HG03097 (cell line): Measurements from ENCODE around the gene KDM5B.
"Not testable (repeated sequence)": the region's sequence is repeated elsewhere in the genome, so short reads cannot be mapped to it uniquely, and the experiment has no call there.

Experiments
- ATAC-seq: cut with Tn5 transposase; IDR thresholded peaks from one replicate; pipeline ENCODE4 v1.9.1; 2021; ENCODE audit not compliant: unreplicated experiment, low FRiP score

The KDM5B gene

DNA sequence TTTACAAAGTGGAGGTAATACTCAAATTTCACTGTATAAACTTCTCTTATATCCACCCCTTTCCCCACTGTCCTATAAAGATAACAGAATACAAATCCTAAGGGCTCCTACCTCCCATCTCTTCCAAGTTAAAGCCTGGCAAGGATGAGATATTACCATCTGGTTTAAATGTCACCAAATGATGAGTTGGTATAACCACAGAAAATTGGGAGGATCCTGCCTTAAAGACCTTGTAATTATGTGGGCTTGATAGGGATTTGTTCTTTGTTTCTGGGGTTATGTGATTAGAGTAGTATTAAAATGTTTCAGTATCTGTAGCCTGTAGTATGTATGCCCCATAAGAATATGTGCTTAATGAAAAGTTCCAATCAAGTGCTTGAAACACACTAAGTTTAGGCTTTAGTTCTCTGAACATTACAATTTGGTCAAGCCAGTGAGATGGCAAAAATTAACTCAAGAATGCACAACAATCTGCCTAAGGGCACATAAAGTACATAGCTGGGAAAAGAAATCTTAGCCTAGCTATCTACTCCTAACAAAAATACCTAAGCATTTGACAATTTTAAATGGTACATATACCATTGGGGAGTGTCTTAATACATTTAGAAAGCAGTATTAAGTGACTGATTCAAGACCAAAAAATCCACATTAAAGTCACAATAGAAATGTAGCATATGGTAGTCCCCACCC lies 14.0 kb downstream of the KDM5B start:
- ATAC-seq = no peak

DNA sequence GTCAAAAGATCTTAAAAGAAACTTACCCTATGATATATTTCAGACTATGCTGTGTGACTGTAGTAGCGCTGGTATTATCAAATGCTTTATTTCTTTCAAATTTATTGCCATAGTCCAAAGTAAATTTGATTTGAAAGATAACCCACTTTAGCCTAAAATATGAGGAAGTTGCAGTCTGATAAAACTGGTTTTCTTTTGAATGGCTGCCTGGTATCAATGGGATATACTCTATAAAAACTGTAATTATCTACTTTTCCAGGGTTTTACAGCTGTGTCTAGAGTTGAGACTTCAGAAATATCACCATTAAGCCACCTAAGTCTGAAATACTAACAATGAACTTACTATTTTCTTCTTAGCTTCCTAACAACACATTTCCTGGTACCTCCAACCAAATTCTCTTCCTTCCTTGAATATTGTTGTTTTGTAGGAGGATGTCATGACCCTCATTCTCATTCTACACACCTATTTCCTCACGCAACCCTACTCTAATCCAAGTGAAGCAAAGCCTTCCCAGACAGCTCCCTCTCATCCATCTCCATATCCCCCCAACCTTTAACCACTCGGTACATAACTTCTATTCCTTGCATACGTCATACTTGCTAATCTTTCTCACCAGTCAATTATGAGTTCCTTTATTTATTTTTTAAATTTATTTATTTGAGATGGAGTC lies 17.0 kb downstream of the KDM5B start:
- no peak for ATAC-seq

DNA sequence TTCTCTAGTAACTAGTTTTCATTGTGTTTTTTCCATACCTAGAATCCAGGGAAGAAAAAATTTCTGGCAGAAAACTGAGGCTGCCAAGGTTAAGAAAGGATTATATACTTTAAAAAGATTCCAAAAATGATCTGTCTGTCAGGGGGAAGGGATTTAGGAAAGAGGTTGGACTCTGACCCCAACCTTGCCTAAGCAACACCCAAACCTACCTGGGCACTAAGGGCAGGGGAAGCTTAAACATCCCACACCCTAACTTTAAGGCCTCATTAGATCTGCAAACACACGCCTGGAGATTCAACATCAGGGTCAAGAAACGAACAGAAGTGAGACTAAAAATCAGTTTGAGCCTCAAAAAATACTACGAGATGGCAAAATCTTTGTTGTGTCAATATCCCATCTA lies 19.4 kb downstream of the KDM5B start:
- no peak for ATAC-seq

DNA sequence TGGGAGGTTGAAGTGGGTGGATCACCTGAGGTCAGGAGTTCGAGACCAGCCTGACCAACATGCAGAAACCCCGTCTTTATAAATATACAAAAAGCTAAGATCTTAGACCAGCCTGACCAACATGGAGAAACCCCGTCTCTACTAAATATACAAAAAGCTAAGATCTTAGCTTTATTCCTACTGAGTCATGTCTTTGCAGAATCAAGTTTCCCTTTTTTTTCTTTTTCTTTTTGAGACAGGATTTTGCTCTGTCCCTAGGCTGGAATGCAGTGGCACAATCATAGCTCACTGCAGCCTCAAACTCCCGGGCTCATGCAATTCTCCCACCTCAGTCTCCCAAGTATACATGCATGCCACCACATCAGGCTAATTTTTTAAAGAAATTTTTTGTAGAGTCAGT lies 21.4 kb downstream of the KDM5B start:
- no peak for ATAC-seq

DNA sequence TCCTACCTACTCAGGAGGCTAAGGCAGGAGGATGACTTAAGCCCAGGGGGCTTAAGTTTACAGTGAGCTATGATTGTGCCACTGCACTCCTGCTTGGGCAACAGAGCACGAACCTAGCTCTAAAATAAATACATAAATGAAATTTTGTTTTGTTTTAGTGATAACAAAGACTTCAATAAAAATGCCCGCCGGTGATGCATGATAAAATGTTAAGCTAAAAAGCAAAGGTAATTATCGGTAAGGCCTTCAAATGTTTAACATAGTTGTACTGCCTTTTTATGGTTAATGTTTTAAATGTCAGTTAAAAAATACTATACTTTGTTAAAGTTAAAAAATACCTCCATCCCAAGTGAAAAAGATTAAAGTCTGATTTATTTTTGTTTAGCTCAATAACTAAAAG lies 27.0 kb downstream of the KDM5B start:
- ATAC-seq = no peak

DNA sequence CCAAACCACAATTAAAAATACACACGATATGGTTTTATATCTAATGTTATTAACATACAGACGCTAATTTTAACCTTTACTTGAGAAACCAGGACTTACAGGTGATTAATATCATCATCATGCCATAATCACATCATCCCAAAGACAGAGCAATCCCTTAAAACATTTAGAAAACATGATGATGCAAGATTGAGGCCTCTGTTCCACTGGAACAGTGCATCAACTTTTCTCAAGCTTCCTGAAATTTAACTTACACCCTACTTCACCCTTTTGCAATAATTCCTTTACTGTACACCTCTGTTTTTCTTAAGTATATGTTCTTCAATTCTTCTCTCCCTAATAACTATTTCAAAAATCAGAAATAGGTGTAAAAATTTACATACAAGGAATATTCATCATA lies 38.1 kb downstream of the KDM5B start:
- no peak for ATAC-seq

DNA sequence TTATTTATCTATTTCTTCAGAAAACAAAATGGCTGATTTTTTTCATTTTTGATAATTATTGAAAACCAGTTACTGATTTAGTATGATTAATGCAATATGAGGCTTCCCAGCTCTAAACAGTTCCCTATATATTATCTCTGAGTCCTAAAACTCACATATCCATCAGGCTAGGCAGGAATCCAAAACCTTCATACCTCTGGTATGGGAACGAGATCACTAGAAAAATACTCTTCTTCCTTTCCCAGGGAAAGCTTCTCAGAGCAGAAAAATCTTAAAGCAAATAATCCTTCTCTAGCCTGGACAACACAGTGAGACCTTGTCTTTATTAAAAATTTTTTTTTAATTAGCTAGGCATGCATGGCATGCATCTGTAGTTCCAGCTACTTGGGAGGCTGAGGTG lies 42.5 kb downstream of the KDM5B start:
- no peak for ATAC-seq

DNA sequence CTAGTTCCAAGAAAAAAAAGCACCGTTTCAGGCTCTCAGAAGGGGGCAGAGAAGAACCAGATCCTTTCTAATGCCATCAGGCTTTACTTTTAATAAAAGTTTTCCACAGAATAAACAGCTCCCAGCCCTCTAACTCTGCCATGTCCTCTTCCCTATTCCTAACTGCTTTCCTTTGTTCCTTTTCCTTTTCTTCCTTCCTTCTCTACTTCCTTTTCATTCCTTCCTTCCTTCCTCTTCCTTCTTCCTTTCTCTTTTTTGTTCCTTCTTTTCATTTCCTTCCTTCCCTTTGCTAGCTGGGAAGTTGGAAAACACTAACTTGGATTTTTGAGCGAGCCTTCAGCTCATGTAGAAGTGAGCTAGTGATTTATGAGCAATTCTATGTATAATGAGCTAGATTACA lies 46.2 kb downstream of the KDM5B start:
- ATAC-seq = no peak

DNA sequence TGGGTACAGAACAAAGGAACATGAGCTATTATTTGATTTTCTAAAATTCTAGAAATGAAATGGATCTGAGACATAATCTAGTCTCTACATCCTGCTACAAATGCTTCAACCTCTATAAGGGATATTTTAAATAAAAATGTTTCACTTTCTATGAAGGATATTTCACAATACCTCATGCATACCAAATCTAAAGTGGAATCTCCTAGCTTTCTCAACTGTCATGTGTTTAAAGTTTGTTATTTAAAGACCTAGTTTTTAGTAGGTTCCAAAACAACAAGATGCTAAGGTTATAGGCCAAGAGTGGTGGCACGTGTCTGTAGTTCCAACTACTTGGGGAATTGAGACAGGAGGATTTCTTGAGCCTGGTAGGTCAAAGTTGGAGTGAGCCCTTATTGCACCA lies 47.6 kb downstream of the KDM5B start:
- no peak for ATAC-seq

DNA sequence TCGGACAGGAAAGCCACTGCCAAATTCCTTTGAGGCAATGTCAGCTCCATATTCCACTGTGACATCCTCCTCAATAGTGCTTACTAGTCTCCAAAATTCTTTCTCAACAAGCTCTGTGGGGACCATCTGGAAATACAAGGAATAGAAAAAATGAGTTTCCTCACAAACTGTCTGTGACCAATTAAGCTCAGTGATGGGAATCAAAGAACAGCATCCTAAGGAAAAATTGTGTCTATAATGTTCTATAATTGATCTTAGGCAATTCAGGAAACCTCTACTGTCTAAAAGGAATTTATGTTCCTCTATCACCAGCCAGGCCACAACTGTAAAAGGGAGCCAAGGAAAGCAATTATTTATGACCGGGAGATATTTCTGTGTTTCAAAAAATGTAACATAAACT lies 51.8 kb downstream of the KDM5B start:
- ATAC-seq = no peak

DNA sequence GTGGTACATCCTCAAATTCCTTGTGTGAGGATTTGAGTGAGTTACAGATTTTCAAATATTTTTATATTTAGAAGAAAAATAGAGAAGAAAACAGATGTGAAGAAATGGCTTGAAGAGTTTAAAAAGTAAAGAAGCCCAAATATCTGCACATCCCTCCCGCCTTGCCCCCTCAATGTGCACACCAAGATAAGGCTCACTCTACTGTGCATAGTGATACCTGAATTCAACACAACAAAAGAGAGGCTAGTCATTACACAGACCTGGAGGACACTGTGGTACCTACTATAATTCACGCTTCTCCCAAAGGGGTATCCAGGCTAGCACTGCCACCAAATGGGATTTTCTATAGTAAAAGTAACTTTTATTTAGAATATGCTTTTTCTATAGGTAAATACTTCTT lies 53.9 kb downstream of the KDM5B start:
- no peak for ATAC-seq

DNA sequence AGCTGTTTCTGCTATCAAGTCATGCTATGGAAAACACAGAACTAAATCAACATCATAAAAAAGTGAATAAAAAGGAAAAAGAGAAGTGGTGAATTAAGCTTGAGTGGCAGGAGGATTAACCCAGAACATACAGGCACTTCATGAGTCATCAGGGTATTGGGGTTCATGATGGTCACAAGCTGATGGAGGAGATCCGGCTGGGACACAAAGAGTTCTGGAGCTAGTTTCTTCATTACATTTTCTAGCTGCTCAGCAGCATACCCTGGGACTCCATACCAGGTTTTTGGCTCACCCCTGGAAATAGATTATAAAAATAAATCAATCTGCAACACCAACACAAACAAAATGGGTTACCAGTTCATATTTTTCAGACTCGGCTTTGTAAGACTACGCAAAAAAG lies 55.4 kb downstream of the KDM5B start:
- ATAC-seq = no peak

DNA sequence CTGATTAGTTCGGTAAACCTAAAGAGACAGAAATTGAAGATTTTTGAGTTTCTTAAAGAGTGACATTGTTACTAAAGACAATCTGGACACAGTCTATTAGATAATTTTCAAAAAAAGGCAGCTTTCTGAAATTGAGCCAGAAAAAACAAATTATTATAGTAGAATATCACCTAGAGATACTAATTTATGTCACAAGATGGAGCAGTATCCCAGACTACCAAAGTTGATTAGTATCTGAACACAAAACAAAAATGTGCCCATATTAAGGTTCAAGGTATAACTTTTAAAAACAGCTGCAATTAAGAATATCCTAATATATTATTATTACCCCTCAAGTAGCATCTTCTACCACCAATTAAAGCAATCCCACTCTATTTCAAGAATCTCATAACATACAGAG lies 57.5 kb downstream of the KDM5B start:
- no peak for ATAC-seq

DNA sequence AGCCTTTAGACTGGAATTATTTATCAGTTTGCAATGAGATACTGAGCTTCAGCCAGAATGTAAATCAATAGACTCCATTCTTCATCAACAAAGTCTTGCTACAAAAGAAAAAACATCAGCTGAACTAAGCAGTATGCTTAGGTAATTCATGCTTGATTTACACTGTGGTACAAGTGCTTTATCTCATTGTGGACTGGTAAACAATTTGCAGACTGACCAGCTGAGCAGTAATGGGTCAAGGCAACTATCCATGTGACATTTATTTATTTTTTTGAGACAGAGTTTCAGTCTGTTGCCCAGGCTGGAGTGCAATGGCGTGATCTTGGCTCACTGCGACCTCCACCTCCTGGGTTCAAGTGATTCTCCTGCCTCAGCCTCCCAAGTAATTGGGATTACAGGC lies 58.2 kb downstream of the KDM5B start:
- ATAC-seq = no peak

DNA sequence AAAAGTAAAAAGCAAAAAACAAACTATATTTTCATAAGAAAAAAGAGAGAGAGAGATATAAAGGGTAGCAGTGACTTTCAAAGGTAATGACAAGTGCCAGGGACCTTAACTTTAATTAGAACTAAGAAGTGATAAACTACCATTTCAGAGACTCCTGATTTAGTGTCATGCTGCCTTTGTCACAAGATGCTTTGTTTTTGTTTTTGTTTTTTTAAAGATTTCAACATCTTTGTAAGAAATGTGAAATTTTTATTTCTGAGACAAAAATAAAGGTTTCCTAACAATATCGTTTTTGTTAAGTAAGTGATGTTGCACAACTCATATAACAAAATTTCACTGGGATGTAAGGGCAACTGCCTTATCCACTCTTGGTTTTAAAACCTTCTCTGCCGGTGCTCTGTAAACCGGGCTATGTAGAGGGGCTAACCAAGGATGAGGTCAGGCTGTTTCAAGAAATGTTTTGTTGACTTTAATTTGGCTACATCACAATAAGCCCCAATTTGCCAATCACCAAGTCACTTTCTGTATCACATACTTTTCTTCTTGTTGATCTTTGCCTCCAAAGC lies 62.8 kb downstream of the KDM5B start:
- no peak for ATAC-seq

DNA sequence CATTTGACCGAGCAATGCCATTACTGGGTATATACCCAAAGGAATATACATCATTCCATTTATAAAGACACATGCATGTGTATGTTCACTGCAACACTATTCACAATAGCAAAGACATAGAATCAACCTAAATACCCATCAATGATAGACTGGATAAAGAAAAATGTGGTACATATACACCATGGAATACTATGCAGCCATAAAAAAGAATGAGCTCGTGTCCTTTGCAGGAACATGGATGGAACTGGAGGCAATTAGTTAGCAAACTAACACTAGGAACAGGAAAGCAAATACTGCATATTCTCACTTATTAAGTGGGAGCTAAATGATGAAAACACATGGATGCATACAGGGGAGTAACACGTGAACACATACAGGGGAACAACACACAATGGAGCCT lies 63.5 kb downstream of the KDM5B start:
- not testable (repeated sequence) for ATAC-seq

DNA sequence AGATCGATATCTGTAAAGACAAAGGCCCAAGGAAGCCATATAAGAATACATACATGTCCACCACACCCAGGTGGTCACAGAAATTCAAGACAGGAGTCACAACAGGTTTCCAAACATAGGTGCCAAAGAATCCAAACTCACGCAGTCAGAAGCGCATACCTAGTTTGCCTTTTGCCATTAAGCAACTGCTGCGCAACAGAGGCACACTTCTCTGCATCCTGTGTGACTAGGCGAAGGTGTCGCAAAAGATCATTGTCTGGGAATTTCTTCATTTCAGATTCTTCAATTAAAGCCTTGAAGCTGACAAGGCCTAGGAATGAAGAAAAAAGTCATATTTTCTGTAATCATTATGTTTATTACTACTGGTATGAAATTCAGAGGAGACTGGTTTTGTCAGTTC lies 65.7 kb downstream of the KDM5B start:
- no peak for ATAC-seq

DNA sequence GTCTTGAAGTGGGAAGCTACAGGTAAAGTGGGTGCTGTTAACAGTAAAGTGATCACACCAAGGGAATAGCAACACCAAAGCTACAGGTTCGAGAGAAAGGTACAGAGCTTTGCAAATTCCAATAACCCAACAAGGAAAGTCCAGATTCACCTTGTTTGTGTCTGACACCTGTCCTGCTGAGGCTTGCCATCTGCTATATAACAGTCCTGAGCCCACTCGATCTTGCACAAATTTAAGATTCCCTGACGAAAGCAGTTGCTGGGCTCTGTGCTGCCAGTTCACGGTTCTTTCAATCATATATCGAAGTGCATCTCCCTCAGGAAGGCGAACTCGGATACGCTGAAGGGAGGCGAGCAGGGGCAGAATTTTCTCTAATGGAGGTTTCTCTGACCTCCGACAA lies 75.0 kb downstream of the KDM5B start:
- ATAC-seq = no peak

DNA sequence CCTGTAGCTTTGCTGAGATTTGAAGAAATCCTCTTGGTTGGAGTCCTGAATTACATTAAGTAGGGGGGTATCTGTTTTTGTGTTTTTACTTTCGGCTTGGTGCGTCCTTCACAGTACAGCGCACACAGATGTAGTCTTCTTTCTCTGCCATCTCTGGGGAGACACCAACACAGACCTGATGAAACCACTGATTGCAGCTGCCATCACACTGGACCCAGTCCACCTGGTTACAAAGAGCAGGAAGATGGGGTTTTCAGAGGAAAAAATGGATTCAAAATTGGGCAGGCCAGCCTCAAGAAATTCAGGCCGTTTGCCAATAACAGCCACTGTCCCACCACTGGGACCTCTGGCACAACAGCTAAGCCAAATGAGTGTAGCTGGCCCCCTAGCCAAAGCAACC lies 79.3 kb downstream of the KDM5B start:
- ATAC-seq = no peak

DNA sequence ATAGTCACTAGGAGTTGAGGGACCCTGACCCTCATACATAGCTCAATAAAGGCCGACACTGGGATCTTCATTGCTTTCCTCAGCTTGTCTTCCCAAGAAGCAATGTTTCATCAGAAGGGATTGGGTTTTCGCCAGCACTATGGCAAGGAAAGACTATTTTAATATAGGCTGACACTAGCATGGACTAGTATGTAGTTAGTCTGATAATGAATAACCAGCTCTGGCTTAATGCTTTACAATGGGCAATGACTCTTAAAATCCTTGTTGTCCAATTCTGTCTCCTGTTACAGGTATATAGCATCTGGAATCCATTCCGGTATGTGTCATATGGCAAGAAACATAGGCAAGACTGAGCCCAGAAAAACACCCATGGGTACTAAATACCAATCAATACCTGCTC lies 82.7 kb downstream of the KDM5B start:
- no peak for ATAC-seq

DNA sequence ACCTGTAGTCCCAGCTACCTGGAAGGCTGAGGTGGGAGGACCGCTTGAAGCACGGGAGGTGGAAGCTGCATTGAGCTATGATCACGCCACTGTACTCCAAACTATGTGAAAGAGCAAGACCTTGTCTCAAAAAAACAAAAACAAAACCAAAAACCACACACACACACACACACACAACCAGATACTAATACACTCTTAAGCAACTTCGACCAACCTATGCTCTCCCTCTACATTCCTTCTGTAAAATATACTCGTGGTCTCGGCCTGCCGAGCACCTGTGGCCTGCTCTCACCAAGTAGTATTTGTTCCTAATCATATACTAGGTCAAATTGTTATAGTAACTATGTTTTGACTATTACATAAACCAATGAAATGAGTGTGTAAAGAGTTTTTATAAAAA lies 84.5 kb downstream of the KDM5B start:
- no peak for ATAC-seq

DNA sequence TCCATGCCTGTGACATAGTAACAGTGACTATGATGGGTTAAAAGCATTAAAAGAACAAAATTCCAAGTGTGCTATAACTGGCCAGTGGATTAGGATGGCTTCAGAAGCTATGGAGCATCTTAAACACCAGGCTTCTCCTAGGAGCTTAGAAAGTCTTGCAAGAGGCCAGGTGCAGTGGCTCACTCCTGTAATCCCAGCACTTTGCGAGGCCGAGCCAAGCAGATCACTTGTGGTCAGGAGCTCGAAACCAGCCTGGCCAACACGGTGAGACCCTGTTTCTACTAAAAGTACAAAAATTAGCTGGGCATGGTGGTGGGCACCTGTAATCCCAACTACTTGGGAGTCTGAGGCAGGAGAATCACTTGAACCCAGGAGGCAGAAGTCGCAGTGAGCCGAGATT lies 85.2 kb downstream of the KDM5B start:
- ATAC-seq = not testable (repeated sequence)
